HEK293T (cell line): ENCODE data around the gene MACROD2.

ENCODE experiments used
- CTCF ChIA-PET: fragments of 350-600 bp; formaldehyde crosslinking; extraction: SDS; loops from one replicate; lab custom pipeline; 2021; ENCODE audit warnings: antibody characterized with exemption, inconsistent platforms; lab: Yijun Ruan, JAX
- POLR2A ChIA-PET: fragments of 350-600 bp; formaldehyde crosslinking; extraction: SDS; loops from one replicate; lab custom pipeline; 2020; ENCODE audit warnings: antibody characterized with exemption, inconsistent platforms; lab: Yijun Ruan, JAX
- DNase-seq: peaks from one replicate; pipeline ENCODE4 v3.0.0; 2012; ENCODE audit warnings: mixed read lengths; ENCODE audit errors: extremely low spot score
- ARNT ChIP-seq: fragments of 450-650 bp; IDR thresholded peaks from 2 replicates; pipeline ENCODE4 v1.6.1; 2017; ENCODE audit warnings: mild to moderate bottlenecking
- BHLHE40 ChIP-seq: fragments of 450-650 bp; IDR thresholded peaks from 2 replicates; pipeline ENCODE4 v1.6.1; 2016; ENCODE audit warnings: mild to moderate bottlenecking, moderate library complexity, borderline replicate concordance
- CTBP1 ChIP-seq: fragments of 450-650 bp; IDR thresholded peaks from 2 replicates; pipeline ENCODE4 v1.6.1; 2016; ENCODE audit warnings: borderline replicate concordance
- ELF4 ChIP-seq: fragments of 450-650 bp; IDR thresholded peaks from 2 replicates; pipeline ENCODE4 v1.6.1; 2017; ENCODE audit warnings: antibody characterized with exemption
- FOXA1 ChIP-seq: fragments of 450-650 bp; IDR thresholded peaks from 2 replicates; pipeline ENCODE4 v1.6.1; 2016; ENCODE audit warnings: mild to moderate bottlenecking
- FOXK2 ChIP-seq: fragments of 450-650 bp; IDR thresholded peaks from 2 replicates; pipeline ENCODE4 v1.6.1; 2016; ENCODE audit warnings: mild to moderate bottlenecking
- FOXM1 ChIP-seq: fragments of 450-650 bp; IDR thresholded peaks from 2 replicates; pipeline ENCODE4 v1.6.1; 2017; ENCODE audit warnings: mild to moderate bottlenecking, borderline replicate concordance
- HDGF ChIP-seq: fragments of 450-650 bp; IDR thresholded peaks from 2 replicates; pipeline ENCODE4 v1.6.1; 2017; ENCODE audit warnings: antibody characterized with exemption, borderline replicate concordance
- L3MBTL2 ChIP-seq: fragments of 450-650 bp; conservative IDR thresholded peaks from 2 replicates; pipeline ENCODE4 v1.6.1; 2016; ENCODE audit warnings: mild to moderate bottlenecking
- LEF1 ChIP-seq: fragments of 450-650 bp; IDR thresholded peaks from 2 replicates; pipeline ENCODE4 v1.6.1; 2017; ENCODE audit warnings: mild to moderate bottlenecking, borderline replicate concordance
- NFRKB ChIP-seq: fragments of 450-650 bp; IDR thresholded peaks from 2 replicates; pipeline ENCODE4 v1.6.1; 2016; ENCODE audit warnings: mild to moderate bottlenecking, moderate library complexity
- PKNOX1 ChIP-seq: fragments of 450-650 bp; IDR thresholded peaks from 2 replicates; pipeline ENCODE4 v1.6.1; 2016
- SP1 ChIP-seq: fragments of 450-650 bp; IDR thresholded peaks from 2 replicates; pipeline ENCODE4 v1.6.1; 2017
- SUZ12 ChIP-seq: fragments of 450-650 bp; IDR thresholded peaks from 2 replicates; pipeline ENCODE4 v1.6.1; 2016; ENCODE audit warnings: mild to moderate bottlenecking
- TARDBP ChIP-seq: fragments of 450-650 bp; IDR thresholded peaks from 2 replicates; pipeline ENCODE4 v1.6.1; 2016
- ZNF384 ChIP-seq: fragments of 450-650 bp; IDR thresholded peaks from 2 replicates; pipeline ENCODE4 v1.6.1; 2016

MACROD2 gene

GRCh38 chr20:15542655-15543054 lies 1547.3 kb downstream of the MACROD2 start:
- POLR2A ChIA-PET: no interaction called here
- CTCF ChIA-PET: no interaction called here
- TF ChIP-seq CTBP1 (no peak), HDGF (no peak), BHLHE40 (no peak), TARDBP (no peak), ELF4 (no peak), FOXK2 (no peak), ZNF384 (no peak), FOXA1 (no peak), LEF1 (no peak), SP1 (no peak), ARNT (no peak), FOXM1 (no peak), PKNOX1 (no peak), SUZ12 (no peak), L3MBTL2 (no peak), NFRKB (no peak)
- no peak for DNase-seq

- ChIA-PET CTCF (no interaction called here), POLR2A (interaction anchor here (0.6 kb wide), 1 partner anchor 54 kb away, joined by 3 read pairs; no protein-coding TSS in a partner anchor)
- no peak for DNase-seq
- TF ChIP-seq SUZ12 (no peak), SP1 (no peak), CTBP1 (no peak), HDGF (no peak), L3MBTL2 (no peak), ELF4 (no peak), TARDBP (no peak)
Observed at GRCh38 chr20:15544742-15545141, 1549.4 kb downstream of the MACROD2 start.

- ChIA-PET CTCF (interaction anchor here (0.8 kb wide), 1 partner anchor 12 kb away, joined by 3 read pairs; no protein-coding TSS in a partner anchor), POLR2A (no interaction called here)
- TF ChIP-seq NFRKB: no peak
- TF ChIP-seq ARNT: no peak
- no peak for TF ChIP-seq FOXM1
- TF ChIP-seq LEF1: no peak
- TF ChIP-seq CTBP1: no peak
- TF ChIP-seq TARDBP: no peak
- no peak for TF ChIP-seq BHLHE40
- no peak for TF ChIP-seq ZNF384
- no peak for TF ChIP-seq PKNOX1
- no peak for DNase-seq
Observed at GRCh38 chr20:15546525-15547023, 1551.3 kb downstream of the MACROD2 start.

- POLR2A ChIA-PET: no interaction called here
- CTCF ChIA-PET: no interaction called here
- DNase-seq: no peak
Observed at GRCh38 chr20:15547119-15547518, 1551.8 kb downstream of the MACROD2 start.

GRCh38 chr20:15550116-15550870 lies 1555.0 kb downstream of the MACROD2 start:
- no peak for DNase-seq
- TF ChIP-seq SUZ12 (no peak), LEF1 (no peak), SP1 (no peak), FOXA1 (no peak), FOXK2 (no peak), HDGF (no peak), BHLHE40 (no peak), CTBP1 (no peak), NFRKB (no peak), TARDBP (no peak), ELF4 (no peak)
- ChIA-PET POLR2A (no interaction called here), CTCF (no interaction called here)

More at GRCh38 chr20:15547119-15547518, 1551.8 kb downstream of the MACROD2 start:
- TF ChIP-seq CTBP1: no peak
- no peak for TF ChIP-seq LEF1
- no peak for TF ChIP-seq FOXM1
- no peak for TF ChIP-seq BHLHE40
- TF ChIP-seq NFRKB: no peak
- no peak for TF ChIP-seq HDGF
- TF ChIP-seq L3MBTL2: no peak
- no peak for TF ChIP-seq FOXK2
- TF ChIP-seq ELF4: no peak
- no peak for TF ChIP-seq SUZ12
- no peak for TF ChIP-seq PKNOX1
- no peak for TF ChIP-seq FOXA1
- no peak for TF ChIP-seq ZNF384
- TF ChIP-seq TARDBP: no peak
- TF ChIP-seq SP1: no peak
- no peak for TF ChIP-seq ARNT

- POLR2A ChIA-PET: no interaction called here
- no peak for DNase-seq
- CTCF ChIA-PET: no interaction called here
- TF ChIP-seq HDGF (no peak), PKNOX1 (no peak), TARDBP (no peak), BHLHE40 (no peak), L3MBTL2 (no peak), FOXA1 (no peak), ARNT (no peak), FOXK2 (no peak), ZNF384 (no peak), SP1 (no peak), ELF4 (no peak), CTBP1 (no peak), FOXM1 (no peak), NFRKB (no peak)
Observed at GRCh38 chr20:15555913-15556312, 1560.6 kb downstream of the MACROD2 start.
